Right ventricle myocardium inferior (tissue), 1 donor: ENCODE results near the gene ZFYVE27. TPM values are rescaled to one million over a fixed set of nuclear protein-coding genes. Genes with fewer than 3 reads are reported as not detected.

Source experiments
- ATAC-seq: fragments of 200-7000 bp; cut with Tn5 transposase; one replicate; pipeline ENCODE4 v1.9.1; 2020; ENCODE audit warnings: mild to moderate bottlenecking, moderate library complexity
- DNase-seq: peaks from one replicate; pipeline ENCODE4 v3.0.0; 2021; ENCODE audit errors: missing footprints
- intact Hi-C: fragments of 100-400 bp; cut with DNase I; formaldehyde crosslinking; loops from one replicate; pipeline ENCODE4 v1.11.0; 2022
- total RNA-seq: library from RNA; stranded (reverse); fragmentation: NEBNext Ultra II Directional; extraction: Animal tissue kit (Norgen Biotek cat#: 25700); gene quantifications from one replicate; pipeline ENCODE4 v1.2.1, GENCODE V29; 2021
- donor health status: DM: no; HTN: yes; CAD: no; lungs with severe emphysema.

Gene ZFYVE27
- total RNA-seq, 1 donor from 2014 or later, result 11.7 TPM

DNA sequence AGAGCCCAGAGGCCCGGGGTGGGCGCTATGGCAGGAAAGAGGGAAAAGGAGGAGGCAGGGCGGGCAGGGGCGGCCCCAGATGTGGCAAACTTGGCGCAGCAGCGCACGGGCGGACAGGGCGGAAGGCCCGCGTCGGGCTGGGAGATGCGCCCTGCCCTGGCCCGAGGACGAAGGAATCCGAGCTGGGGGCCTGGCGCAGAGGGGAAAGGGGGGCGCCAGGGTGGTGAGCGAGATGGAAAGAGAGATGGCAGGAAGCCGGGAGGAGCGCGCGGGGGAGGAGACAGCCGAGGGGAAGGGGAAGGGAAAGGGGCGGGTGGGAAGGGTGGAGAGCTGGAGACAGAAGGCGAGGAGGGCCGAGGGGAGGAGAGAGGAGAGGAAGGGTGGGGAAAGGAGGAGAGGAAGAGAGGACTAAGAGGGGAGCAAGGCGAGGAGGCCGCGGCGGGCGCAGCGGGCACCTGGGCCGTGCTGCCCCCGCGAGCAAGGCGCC, 23.5 kb upstream of the ZFYVE27 start, which contains the start of gene MARVELD1:
TSS of gene MARVELD1 (plus strand) at position 392 of the 487 bp plus-strand sequence. CDS start 147 bp downstream, outside the sequence.
- DNase-seq (peak; percentile 87), ATAC-seq (peak; percentile 59)
- intact Hi-C loops, result no loop called here

DNA sequence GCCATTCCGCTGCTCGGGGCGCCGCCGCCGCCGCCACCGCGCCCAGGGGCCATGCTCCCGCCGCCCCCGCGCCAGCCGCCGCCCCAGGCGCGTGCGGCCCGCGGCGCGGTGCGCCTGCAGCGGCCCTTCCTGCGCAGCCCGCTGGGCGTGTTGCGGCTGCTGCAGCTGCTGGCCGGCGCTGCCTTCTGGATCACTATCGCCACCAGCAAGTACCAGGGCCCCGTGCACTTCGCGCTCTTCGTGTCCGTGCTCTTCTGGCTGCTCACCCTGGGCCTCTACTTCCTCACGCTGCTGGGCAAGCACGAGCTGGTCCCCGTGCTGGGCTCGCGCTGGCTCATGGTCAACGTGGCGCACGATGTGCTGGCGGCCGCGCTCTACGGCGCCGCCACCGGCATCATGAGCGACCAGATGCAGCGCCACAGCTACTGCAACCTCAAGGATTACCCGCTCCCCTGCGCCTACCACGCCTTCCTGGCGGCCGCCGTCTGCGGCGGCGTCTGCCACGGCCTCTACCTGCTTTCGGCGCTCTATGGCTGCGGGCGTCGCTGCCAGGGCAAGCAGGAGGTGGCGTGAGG, 23.0 kb upstream of the ZFYVE27 start:
- peak; percentile 90 for DNase-seq
- intact Hi-C loops, result no loop called here
- ATAC-seq, result peak; percentile 67

DNA sequence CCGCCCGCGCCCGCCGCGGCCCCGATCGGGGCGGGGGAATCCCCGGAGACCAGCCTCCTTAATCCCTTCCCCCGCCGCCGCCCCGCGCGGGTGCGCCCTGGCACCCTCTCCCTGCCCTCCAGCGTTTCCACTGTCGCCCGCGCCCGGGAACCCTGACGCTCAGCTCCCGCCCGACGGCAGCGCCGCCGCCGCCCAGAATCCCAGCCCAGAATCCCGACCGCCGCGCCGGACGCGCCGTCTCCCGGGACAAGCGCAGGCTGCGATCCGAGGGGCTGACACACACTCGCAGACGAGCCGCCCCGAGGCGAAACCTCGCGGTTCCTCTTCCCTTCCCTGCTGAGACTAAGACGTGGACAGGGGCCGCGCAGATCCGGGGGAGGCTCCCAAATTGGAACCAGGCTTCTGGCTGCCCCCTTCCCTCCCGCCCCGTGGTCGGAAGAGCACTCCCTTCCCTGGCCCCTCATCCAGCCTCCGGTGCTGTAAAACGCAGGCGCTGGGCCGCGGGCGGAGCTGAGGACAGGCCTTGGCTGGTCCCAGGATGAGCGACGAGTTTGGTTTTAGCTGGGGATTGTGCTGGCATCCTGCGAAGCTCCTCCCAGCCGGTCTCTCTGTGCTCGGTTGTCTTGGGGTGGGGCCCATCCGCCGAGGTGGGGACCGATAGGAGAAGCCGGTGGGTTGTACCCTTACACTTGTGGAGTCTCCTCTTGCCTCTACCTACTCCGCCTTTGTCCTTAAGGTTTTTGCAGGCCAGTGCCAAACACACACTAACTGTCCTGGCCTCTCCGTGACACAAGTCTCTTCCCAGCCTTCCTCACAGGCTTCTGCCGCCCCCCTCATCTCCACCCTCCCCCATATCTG, 22.3 kb upstream of the ZFYVE27 start:
- DNase-seq, result peak; percentile 90
- peak; percentile 67 for ATAC-seq
- intact Hi-C loops, result no loop called here

DNA sequence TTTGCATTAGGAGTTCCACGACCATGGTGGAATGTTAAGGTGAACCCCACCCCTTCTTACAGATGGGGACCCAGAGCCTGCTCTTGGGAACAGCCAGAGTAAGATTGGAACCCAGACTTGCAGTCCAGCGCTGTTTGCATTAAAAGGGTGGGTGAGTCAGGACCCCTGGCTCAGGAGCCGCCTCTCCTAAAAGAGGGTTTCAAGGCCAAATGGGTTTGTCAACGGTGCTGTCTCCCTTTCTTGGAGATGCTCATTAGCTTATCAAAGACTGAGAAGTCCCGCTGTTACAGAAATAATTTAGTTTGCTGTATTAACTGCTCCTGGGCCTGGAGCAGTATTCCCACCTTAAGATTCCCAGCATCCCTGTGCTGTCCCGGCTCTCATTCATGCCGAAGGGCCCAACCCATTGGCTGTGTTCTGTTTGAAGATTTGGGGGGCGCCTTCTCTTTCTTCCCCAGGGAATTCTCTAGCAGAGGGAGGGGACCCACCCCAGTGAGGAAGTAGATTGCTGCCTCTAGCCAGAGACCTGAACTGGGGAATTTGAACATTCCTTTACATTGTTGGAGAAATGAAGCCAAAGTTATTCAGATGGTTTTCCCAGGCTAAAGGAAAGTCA, 21.6 kb upstream of the ZFYVE27 start:
- ATAC-seq (no peak), DNase-seq (no peak)
- intact Hi-C loops, result no loop called here

DNA sequence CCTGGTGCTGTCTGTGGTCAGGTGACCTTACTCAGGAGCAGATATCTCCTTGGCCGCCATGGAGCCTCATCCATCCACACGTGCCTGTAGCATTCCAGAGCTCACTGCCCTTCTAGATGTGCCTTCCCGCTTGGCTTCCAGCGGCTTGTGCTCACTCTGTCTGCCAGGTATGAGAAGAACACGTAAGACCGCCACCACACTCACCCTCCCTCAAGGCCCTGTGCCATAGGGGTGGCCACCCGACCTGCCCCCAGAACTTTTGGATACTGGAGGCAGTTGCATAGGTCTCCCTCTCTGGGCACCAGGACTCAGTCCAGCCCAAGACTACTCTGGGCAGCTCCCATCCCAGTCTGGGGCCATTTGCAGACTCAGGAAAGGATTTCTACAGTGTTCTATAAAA, 19.3 kb upstream of the ZFYVE27 start:
- DNase-seq (no peak), ATAC-seq (no peak)
- intact Hi-C loops, result no loop called here

DNA sequence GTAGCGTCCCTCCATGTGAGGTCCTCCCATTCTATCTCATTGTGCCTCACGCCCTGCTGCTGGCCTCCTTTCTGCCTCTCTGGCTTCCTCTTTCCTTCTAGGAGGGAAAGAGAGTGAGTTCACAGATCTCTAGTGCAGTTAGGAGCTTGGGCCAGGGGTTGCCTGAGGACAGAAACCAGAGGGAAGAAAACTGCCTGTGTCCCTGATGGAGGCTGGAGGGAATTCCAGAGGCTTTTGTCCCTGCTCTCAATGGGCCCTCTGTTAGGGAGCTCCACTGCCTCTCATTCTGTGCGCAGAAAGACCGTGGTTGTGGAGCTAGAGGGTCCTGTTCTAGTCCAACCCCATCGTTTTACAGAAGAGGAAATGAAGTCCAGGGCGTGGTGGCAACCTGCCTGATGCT, 18.8 kb upstream of the ZFYVE27 start:
- no peak for ATAC-seq
- no peak for DNase-seq
- intact Hi-C loops, result no loop called here

DNA sequence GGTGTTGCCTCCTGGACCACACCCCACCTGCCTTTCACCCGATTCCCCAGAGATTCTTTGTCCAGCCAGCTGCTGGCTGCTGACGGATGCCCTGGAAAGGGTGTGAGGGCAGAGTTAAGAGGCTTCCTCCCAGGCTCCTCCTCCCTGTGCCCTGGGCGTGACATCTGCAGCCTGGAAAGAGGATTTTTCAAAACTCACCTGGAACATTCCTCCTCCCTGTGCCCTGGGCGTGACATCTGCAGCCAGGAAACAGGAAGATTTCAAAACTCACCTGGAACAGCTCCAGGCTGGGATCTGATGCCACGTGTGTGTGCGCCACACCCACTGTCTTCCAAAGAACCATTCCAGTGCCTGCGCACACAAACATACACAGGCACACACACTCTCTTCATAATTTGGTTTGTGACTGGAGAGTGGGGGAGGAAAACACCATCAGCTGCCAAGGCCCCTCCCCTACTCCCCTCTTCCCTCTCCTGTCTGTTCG, 18.2 kb upstream of the ZFYVE27 start:
- DNase-seq (no peak), ATAC-seq (no peak)
- intact Hi-C loops, result no loop called here

DNA sequence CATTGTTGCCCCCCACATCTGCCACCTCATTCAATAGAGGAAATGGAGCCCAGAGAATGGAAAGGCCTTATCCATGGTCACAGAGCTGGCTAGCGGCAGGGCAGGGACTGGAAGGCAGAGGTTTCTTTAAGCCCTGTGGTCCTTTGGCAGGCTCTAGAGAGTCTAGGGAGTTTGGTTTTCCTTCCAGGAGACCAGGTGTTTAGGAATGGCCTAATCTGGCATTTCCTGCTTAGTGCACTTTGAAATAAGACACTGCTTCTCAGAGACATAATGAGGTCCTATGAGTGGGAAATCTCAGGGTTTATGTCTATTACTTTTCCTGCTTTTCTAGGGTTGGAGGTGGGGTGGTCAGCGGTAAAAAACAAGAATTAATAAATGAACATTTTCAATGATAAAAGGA, 17.3 kb upstream of the ZFYVE27 start:
- no peak for ATAC-seq
- intact Hi-C loops, result no loop called here
- DNase-seq, result no peak

DNA sequence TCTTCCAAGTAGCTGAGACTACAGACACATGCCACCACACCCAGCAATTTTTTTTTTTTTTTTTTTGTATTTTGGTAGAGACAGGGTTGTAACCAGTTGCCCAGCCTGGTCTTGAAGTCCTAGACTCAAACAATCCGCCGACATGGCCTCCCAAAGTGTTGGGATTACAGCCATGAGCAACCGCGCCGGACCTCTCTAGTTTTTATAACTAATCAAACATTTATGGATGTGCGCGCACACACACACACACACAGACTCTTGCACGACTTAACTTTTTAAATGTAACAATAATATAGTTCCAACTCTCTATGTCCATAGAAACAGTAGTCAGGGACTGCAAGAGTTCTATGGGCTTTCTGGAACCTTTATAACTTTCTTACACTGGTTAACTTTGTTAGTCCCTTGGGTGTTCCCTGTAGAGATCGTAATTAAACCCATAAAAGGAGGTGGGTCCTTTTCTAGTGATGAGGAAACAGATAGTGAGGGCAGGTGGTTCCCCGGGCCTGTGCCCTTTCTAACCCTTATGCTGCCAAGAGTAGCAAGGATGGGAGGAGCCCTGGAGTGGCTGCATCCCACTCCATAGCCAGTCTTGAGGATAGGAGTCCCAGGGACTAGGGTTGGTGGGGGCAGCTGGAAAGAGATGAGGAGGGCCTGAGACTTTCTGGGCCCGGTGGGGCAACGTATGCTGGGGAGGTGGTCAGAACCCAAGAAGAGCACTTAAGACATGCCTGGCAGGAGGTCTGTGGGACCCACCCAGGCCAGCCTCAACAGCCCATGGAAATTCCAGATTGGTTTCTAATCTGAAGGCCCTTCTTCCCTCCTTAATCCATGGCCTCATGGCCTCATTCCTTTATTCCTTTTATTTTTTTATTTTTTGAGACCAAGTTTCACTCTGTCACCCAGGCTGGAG, 14.8 kb upstream of the ZFYVE27 start:
- intact Hi-C loops, result no loop called here
- ATAC-seq, result no peak
- no peak for DNase-seq

DNA sequence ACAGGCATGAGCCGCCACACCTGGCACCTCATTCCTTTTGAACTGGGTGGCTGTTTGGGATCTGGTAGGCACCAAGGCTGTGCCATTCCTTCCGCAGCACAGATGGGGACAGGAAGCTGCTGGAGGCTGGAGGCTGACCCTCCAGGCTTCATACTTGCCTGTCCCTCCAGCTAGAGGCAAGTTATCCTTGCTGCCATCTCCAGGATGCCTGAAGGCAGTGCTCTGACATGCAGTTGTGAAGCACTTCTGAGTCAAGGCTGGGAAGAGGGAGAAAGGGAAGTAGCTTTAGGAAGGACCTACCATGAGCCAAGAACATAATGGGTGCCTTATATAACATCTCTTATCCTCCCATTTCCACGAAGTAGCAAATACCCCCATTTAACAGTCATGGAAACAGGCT, 13.9 kb upstream of the ZFYVE27 start:
- no peak for ATAC-seq
- DNase-seq, result no peak
- intact Hi-C loops, result no loop called here

DNA sequence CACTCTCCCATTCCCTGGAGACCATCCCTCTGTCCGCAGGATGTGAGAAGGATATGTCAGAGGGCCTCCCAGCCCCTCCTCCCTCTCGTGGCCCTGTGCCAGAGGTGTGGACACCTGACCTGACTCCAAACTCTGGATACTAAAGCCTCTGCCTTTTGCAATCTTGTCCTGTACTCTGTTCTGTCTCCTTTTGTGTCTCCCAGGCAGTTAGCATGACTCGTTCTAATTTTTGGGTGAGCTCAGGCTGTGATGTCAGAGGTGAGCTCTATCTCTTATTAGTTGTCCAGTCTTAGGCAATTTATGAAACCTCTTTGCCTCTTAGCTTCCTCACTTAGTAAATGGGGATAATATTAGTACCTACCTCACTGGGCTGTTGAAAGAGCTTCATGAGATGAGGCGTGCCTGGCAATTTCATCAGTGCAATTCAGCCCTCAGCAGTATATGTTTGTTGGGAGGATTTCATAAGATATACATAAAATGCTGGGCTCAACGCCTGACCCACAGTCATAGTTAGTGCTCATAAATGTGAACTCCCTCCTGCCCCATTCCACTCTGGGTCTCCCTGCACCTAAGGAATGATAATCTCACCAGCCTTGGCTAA, 12.5 kb upstream of the ZFYVE27 start:
- DNase-seq, result no peak
- ATAC-seq, result no peak
- intact Hi-C loops, result no loop called here

DNA sequence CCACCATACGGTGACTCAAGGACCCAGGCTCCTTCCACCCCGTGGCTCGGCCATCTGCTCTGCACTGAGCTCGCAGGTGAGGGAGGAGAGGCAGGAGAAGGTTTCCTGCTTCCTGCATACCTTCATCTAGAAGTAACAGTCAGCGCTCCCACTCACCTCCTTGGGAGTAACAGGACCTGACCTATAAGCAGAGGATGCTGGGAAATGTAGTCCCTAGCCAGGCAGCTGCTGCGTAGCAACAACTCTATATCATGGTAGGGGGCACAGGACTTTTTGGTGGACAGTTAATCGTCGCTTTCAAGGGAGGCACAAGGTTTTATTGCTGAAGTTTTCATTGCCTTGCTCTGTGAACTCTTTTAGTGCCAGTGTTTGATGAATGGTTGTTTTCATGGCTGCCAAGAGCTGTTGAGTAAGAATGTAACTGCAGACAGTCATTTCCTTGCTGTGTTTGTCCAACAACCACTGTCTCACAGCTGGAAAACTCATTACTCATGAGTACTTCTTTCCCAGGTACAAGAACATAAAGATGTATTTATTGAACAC, 10.2 kb upstream of the ZFYVE27 start:
- DNase-seq, result no peak
- intact Hi-C loops, result no loop called here
- ATAC-seq, result peak; percentile 35

DNA sequence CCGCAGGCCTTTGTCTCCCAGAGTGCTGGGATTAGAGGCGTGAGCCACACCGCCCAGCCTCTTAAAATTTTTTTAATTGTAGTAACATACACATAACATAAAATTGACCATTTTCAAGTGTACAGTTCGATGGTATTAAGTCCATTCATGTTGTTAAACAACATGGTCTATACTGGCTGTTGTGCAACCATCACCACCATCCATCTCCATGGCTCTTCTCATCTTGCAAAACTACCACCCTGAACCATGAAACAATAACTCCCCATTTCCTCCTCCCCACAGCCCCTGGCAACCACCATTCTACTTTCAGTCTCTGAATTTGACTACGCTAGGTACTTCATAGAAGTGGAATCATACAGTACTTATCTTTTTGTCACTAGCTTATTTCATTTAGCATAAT, 7.9 kb upstream of the ZFYVE27 start:
- ATAC-seq (no peak), DNase-seq (no peak)
- intact Hi-C loops, result no loop called here

DNA sequence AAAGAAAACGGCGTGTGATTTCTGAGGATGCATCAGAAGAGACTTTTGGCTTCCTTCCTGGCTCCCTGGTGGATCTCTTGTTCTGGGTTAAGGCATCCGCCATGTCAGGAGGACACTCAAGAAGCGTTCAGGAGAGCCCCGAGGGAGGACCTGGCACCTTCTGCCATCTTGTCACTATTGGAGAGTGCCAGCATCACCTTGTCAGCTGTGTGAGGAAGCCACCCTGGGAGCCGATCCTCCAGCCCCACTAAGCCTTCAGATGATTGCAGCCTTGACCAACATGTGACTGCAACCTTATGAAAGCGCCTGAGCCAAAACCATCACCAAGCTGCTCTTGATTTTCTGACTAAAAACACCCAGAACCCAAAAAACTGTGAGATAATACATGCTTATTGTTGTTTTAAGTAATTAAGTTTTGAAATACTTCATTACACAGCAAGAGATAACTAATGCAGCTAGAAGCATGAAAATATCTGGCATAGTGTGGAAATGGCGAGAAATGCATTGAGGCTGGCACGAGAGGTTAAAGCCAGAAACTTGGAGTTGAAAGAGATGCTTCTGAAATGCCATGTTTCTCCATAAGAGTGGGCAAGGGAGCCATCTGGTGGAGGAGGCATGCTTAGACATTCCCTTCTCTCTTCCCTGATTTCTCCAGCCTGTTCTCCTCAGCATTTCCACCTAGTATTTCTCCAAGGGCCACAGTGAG, 5.4 kb upstream of the ZFYVE27 start:
- ATAC-seq (peak; percentile 71), DNase-seq (no peak)
- intact Hi-C loops, result loop anchor here (1.0 to 2.0 kb wide), 3 partner anchors 22 to 55 kb away; no protein-coding TSS in a partner anchor

DNA sequence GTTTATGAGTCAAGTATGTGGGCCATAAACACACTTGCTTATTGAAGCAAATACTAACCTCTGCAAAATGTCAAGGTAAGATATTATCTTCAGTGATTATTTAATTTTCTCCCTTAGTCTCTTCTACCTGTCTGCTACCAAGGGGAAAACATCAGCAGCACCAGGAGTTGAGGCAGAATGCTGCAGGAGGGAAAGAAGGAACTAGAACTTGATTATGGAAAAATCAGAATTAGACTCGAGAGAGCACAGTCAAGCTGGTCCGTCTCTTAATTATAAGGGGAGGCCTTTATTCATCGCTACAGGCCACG, 4.9 kb upstream of the ZFYVE27 start:
- no peak for ATAC-seq
- no peak for DNase-seq
- intact Hi-C loops, result no loop called here

DNA sequence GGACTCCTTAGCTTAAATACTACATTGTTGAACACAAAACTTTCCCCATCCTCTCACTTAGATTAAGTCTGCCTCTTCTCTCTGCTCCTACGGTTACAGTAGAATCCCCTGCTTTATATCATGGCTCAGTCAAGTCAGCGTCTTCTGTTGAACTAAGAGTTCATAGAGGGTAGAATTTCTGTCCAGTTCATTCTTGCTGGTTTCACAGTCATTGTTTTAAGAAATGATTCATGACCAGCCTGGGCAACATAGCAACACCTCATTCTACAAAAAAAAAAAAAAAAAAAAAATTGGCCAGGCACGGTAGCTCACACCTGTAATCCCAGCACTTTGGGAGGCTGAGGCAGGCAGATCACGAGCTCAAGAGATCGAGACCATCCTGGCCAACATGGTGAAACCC, 3.7 kb upstream of the ZFYVE27 start:
- no peak for DNase-seq
- intact Hi-C loops, result no loop called here

DNA sequence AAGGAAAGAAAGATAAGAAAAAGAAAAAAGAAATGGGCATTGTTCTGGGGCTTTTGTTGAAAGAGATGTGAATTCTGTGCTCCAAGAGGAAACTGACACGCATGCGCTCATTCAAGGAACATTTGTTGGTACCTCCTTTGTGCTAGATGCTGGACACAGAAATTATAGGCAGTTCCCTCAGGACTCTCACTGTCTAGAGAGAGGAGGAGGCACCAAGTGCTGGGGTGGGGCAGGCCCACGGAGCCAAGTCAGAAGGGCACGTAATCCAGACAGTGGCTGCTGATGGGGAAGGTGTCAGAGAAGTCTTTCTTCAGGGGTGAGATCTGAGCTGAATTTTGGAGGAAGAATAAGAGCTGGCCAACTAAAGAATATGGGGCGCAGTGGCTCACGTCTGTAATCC, 2.9 kb upstream of the ZFYVE27 start:
- intact Hi-C loops, result no loop called here
- ATAC-seq, result no peak
- no peak for DNase-seq

More for the DNA sequence above, 3.7 kb upstream of the ZFYVE27 start:
- no peak for ATAC-seq
